AG08396 (cell line): ENCODE measurements around the gene KMT2E.

Experiments
- DNase-seq: peaks from one replicate; pipeline ENCODE4 v3.0.0; 2012; ENCODE audit warnings: low spot score, mixed read lengths

Gene KMT2E

DNA sequence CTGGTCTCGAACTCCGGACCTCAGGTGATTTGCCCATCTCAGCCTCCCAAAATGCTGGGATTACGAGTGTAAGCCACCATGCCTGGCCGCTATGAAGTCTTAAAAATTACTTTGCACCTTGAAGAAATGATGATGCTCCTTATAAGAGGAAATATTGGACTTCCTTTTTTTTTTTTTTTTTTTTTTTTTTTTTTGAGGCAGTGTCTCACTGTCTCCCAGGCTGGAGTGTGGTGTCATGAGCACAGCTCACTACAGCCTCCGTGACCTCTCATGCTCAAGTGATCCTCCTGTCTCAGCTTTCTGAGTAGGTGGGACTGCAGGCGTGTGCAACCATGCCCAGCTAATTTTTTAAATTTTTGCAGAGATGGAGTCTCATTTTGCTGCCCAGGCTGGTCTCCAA is 65.3 kb downstream of the KMT2E start:
- no peak for DNase-seq

DNA sequence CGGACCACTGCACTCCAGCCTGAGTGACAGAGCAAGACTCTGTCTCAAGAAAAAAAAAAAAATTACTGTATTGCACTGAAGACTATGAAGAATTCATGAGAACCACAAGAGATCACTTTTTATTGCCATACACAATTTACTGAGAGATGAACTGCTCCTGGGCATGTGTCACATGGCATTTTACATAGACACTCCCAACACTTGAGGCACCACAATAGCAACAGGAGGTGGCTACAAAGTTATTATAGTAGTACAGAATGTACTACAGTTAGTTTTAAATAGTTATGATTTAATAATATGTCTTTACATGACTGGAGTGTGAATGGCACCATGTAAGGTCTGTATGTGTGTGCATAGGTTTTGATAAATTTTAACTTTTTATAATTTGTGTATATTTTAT is 70.6 kb downstream of the KMT2E start:
- DNase-seq: no peak

GRCh38 chr7:105086850-105087249 is 72.8 kb downstream of the KMT2E start:
- DNase-seq: no peak

DNA sequence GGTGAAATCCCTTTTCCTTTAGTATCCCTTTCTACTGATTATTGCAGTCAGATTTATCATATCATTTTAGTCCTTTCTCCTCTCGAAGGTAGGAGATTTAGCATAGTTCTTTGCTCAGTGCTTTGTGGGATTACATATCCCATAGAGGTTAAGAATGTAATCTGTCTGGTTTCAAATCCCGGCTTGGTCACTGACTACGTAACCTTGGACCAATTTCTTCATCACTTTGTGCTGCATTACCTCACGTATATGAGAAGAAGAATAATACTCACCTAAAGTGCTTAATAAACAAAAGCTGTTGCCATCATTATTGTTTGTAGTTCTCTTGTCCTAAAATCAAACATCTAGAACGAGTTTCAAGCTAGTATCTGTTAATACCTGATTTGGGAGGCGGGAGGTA is 74.0 kb downstream of the KMT2E start:
- no peak for DNase-seq

DNA sequence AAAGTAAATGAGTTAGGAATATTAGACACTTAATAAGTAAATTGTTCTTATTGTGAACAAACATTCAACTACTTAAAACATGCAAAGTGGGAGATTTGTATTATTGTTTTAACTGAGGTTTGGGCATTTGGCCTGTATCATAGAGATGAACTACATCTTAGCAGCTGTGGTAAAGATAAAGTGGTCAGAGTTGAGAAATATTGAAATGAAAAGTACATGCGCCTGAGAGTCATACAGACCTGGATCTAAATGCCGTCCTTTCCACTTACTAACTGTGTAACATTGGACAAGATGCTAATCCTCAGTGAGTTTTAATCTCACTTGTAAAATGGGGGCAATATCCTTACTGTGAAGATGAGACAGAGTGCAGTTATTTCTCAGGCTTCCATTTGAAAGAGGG is 74.5 kb downstream of the KMT2E start:
- no peak for DNase-seq

DNA sequence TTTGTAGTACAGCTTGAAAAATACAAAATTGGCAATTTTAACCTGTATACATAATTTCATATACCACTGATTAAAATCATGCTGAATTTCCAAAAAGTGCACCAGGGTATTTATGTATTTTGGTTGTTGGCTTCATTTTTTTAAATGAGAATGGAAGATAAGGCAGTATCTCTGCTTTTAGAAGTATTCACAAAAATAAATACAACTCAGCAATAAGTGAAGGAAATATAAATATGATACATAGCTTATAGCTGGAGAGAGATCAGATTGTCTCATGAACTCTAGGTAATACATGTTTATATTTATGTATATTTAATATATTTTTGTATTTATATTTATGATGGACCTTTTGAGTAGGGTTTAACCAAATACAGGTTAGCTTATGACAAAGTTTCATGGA is 81.0 kb downstream of the KMT2E start:
- DNase-seq: no peak

DNA sequence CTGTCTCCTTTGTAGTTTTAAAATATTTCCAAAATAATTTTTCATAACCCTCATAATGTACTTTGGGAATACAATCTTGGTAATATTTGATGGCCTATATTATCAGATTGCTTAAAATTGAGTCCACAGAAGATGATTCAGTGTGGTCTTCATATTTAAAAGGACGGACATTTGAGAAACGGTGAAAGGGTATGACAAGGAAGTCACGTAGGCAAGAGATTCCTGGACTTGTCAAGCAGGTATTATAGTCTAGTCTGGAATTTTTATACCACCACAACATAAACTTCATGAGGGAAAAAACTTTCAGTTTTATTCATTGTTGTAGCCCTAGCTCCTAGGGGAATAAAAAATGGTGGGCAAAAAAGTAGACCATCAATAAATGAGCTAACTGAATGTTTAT is 82.3 kb downstream of the KMT2E start:
- no peak for DNase-seq

DNA sequence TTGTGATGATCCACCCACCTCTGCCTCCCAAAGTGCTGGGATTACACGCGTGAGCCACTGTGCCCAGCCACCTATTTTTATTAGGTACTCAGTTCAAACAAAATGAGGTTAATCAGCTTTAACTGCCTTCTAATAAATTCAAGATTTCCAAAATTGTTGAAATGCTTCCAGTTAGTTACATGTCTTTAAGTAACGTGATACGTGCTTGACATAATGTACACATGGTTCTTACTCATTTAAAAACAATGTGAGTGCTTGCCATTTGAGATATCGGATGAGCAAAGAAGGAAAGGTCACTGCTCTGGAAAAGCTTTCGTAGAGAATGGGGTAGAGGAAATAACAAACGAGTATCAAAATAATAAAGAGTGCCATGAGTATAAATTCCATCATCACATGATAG is 83.6 kb downstream of the KMT2E start:
- DNase-seq: peak; percentile 65

DNA sequence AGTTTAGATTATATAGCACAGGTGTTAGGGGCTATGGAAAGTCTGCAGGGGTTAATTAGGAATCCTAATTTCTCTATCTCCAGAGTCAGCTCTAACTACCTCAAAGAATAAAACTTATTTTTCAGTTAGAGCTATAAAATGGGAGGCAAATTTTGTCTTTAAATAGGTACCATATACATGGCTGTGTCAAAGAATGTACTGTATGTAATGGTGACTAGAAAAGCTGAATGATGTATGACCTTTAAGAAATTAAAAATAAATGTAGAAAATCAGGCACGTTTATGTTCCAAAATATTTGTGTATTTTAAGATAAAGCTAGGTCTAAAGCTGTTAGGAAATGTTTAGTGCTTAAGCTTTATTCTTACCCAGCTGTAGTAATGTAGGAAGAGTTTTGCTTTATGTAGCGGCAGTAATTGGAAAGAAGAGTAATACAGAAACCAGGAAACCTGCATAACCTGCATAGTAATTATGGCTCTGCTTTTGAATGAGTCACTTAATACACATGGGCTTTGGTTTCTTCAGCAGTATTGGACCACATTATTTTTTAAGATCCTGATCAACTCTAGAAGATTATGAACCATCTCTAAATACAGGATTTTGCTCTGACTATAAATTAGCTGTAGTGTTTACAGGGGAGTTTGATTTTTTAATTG is 85.0 kb downstream of the KMT2E start:
- no peak for DNase-seq

- DNase-seq: no peak
These were observed 87.9 kb downstream of the KMT2E start for GRCh38 chr7:105101864-105102263.

DNA sequence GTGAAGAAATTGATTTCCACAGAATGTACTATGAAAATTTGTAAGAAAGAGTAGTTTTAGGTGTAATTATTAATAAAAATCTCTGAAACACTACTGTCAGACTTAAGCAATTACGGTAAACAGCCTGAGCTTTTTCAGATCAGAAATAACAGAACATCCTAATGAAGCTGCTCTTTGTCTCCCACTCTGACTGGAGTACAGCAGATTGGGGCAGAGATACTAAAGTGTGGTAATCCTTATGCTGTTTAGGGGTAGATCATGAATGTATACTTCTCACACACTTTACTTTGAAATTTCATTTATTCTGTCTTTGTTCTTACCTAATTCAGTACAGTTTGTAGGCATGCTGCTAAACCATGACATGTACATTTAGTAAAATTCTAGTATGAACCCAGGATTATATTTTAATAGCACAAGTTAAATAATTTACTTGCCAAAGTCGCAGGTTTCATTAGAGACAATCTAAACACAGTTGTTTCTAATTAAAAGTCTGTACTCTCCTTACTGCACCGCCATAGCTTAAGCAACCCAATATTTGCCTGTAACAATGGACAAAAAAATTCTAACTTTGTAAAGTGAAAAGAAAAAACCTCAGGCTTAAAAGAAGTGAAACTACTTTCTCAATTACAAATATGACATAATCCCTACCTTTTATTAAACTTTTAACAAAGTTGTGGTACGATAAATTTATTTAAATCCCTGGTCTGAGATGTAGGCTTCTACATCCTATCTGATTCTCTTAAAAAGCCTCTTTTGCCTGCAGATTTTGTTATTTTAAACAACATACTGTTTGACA is 88.8 kb downstream of the KMT2E start:
- DNase-seq: no peak

DNA sequence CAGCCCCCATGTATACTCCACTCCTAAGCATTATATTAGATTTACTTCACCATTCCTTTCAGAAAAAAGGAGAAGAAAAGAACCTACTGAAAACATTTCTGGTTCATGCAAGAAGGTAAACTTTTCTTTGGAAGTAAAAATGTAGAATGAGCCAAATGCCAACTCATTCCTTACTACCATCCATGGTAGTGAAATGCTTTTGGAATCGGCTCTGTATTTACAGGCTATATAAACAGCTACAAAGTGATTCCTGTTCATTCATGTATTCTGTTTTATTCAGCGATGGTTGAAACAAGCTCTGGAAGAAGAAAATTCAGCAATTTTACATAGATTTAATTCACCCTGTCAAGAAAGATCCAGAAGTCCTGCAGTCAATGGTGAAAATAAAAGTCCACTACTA is 91.6 kb downstream of the KMT2E start:
- DNase-seq: no peak

- no peak for DNase-seq
These were observed 92.5 kb downstream of the KMT2E start for GRCh38 chr7:105106473-105106872.

DNA sequence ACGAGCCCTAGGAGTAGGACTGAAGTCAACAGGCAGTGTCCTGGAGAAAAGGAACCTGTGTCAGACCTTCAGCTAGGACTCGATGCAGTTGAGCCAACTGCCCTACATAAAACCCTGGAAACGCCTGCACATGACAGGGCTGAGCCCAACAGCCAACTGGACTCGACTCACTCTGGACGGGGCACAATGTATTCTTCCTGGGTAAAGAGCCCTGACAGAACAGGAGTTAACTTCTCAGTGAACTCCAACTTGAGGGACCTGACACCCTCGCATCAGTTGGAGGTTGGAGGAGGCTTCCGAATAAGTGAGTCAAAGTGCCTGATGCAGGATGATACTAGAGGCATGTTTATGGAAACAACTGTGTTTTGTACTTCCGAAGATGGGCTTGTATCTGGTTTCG is 93.5 kb downstream of the KMT2E start:
- DNase-seq: no peak

DNA sequence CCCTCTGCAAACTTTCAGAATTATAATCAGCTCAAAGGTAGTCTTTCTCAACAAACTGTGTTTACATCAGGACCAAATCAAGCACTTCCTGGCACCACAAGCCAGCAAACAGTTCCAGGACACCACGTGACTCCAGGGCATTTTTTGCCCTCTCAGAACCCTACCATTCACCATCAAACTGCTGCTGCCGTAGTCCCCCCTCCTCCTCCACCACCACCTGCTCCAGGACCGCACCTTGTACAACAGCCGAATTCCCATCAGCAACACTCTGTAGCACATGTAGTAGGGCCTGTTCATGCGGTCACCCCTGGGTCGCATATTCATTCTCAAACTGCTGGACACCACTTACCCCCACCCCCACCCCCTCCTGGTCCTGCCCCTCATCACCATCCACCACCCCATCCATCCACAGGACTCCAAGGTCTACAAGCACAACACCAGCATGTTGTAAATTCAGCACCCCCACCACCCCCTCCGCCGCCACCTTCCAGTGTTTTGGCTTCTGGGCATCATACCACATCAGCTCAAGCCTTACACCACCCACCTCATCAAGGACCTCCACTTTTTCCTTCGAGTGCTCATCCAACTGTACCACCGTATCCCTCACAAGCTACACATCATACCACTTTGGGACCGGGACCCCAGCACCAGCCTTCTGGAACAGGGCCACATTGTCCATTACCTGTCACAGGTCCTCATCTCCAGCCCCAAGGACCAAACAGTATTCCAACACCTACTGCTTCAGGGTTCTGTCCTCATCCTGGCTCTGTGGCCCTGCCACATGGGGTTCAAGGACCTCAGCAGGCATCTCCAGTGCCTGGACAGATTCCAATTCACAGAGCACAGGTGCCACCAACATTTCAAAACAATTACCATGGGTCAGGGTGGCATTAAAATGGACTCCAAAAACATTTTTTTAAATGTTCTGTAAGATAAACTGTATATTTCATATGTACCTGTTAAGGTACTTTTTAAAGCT is 98.7 kb downstream of the KMT2E start:
- peak; percentile 12 for DNase-seq

DNA sequence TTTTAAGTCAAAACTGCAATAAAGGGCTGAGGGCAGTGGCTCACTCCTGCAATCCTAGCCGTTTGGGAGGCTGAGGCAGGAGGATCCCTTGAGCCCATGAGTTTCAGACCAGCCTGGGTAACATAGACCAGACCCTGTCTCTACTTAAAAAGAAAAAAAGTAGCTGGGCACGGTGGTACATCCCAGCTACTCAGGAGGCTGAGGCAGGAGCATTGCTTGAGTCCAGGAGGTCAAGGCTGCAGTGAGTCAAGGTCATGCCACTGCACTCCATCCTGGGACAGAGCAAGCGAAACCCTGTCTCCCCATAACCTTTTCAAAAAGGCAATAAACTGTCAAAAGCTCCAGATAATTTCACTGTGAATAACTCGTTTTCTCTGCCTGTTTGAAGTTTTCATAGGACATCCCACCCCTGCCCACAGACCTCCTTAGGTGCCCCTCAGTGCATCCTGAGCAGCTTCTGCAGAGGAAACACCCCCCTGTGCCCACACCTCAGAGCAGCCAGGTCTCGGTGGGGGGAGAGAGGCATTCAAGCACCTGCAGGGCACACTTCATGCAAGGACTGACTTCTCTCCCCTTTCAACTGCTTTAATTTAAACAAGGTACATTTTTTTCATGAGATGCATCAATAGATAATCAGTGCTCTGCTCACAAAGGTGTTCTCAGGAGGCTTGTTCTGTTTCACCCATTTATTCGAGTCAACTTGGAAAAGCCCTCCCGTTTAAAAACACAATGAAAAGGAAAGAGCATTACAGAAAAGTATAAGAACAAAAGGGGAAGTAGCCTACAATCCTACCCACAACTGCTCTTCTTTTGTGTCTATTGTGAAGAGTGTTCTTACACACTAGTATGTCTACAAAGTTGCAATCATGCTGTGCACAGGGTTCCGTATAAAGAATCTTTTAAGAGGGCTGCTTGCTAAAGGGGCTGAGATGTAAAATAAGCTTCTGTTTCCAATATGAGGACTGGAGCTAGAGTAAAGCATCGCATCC is 104.9 kb downstream of the KMT2E start:
- no peak for DNase-seq

GRCh38 chr7:105122619-105123018 is 108.6 kb downstream of the KMT2E start:
- no peak for DNase-seq

- DNase-seq: no peak
These were observed 111.7 kb downstream of the KMT2E start for GRCh38 chr7:105125745-105126144.

DNA sequence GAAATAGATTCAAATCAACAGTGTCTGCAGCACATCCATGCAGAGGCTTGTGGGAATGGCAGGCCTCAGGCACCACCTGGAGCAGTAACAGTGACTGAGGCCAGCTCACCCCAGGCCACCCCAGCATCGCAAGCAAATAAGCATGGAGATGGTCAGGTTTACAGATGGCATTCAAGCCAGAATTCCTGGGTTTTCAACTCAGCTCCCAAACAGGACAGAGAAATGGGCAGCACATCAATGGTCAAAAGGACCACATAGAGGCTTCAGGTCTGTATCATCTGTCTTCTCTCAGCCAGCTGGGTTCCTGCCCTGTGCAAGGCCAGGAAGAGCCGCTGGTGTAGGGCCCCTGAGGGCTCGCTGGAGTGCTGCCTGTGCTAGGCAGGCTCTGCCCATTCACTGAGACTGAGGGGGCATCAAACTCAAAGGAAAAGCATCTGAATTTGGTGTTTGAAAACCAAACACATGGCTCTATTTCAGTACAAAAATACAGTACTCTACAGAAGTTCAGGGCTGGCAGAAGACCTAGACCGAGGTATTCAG is 112.5 kb downstream of the KMT2E start:
- DNase-seq: no peak

DNA sequence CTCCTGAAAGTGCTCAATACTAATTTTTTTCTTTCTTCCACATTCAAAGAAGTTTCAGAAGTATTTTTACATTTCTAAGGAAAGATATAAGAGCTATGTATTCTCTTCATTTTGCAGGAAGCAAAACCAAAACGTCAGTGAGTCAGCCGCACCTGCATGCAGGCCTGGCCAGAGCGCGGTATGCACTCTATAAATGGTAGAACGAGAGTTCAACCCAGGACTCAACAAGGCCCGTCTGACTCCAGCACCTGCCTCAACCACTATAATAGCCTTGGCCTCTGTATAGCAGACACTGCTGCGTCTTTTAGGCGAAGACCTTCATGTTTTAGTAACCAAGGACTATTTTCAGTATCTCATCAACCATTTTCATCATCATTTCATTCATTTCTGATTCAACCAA is 113.2 kb downstream of the KMT2E start:
- no peak for DNase-seq

DNA sequence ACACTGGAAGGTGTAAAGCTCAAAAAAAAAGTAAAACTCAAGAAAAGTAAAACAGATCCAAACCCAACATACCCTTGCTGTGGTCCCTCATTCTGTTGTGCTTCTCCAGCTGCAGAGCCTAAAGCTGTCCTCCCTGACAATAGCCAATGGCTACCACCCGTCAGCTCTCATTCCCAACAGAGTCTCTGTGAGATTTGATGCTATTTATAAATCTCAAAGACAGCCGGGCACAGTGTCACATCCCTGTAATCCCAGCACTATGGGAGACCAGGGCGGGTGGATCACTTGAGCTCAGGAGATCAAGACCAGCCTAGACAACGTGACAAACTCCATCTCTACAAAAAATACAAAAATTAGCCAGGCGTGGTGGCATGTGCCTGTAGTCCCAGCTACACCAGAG is 116.0 kb downstream of the KMT2E start:
- no peak for DNase-seq
